K562 (cell line): ENCODE results near the gene MITF. TPM values are rescaled to one million over a fixed set of nuclear protein-coding genes. Genes with fewer than 3 reads are reported as not detected.
A peak's percentile ranks its signal among the peaks of the same experiment; 100 is the strongest.

ENCODE experiments used
- ATAC-seq: fragments of 200-7000 bp; cut with Tn5 transposase; 3 replicates; pipeline ENCODE4 v1.9.1; 2020; ENCODE audit warnings: moderate library complexity
- BruUV-seq: library from RNA; stranded (reverse); fragments of 400-500 nt; replicated peaks from 2 replicates; lab custom pipeline; 2021; lab: Mats Ljungman, UMichigan
- CTCF ChIA-PET: fragments of 300-600 bp; formaldehyde crosslinking; extraction: SDS; loops from one replicate; lab custom pipeline; 2021; ENCODE audit warnings: low intra/inter-chr PET ratio; lab: Yijun Ruan, JAX
- POLR2A ChIA-PET: fragments of 300-600, 350-650 bp; sonication (Branson Sonifier 250); formaldehyde crosslinking; extraction: SDS; loops from one replicate; lab custom pipeline; 2021; ENCODE audit warnings: antibody characterized with exemption, inconsistent platforms; lab: Yijun Ruan, JAX
- DNase-seq, 4 experiments: peaks; one replicate each; pipeline versions ENCODE4 v3.0.0 to v3.0.0-alpha.2; 2011 to 2018; ENCODE audit warnings: low spot score in 3 of 4, mixed read lengths in 3 of 4; ENCODE audit errors: extremely low read depth in 1 of 4
- FAIRE-seq: peaks from 2 replicates; lab custom pipeline; 2011; peaks lifted over from hg19 to GRCh38; lab: Jason Lieb, UNC
- H2AFZ ChIP-seq: 2 replicates; pipeline ENCODE4 v1.6.0; 2011; ENCODE audit warnings: low read depth, low read length, control low read depth, inconsistent platforms
- H3K27ac ChIP-seq: fragments of 200-600 bp; 3 replicates; pipeline ENCODE4 v1.8.0; 2011; ENCODE audit warnings: low read depth, mild to moderate bottlenecking, control low read depth, inconsistent platforms, low read length, moderate library complexity, mixed read lengths; ENCODE audit errors: extremely low read depth
- H3K27me3 ChIP-seq, 2 experiments: fragments of 300-600 bp in 1 of 2; 2 replicates in 1 of 2; 3 replicates in 1 of 2; pipeline versions ENCODE4 v1.6.0 to v1.8.0; 2011; ENCODE audit warnings: inconsistent platforms in 2 of 2, low read length in 2 of 2, mild to moderate bottlenecking in 1 of 2, mixed read lengths in 1 of 2, moderate library complexity in 1 of 2; ENCODE audit not compliant: control insufficient read depth in 2 of 2, insufficient read depth in 2 of 2
- H3K36me3 ChIP-seq: fragments of 300-600 bp; 3 replicates; pipeline ENCODE4 v1.8.0; 2011; ENCODE audit warnings: mild to moderate bottlenecking, low read length, inconsistent platforms; ENCODE audit not compliant: control insufficient read depth, insufficient read depth
- H3K4me1 ChIP-seq, 2 experiments: fragments of 200-600 bp in 1 of 2; replicated peaks in 1 of 2; 2 replicates in 1 of 2; 3 replicates in 1 of 2; pipeline versions ENCODE4 v1.5.1 to v1.8.0; 2011; ENCODE audit warnings: inconsistent platforms in 2 of 2, low read length in 2 of 2, mild to moderate bottlenecking in 1 of 2, mixed read lengths in 1 of 2, moderate library complexity in 1 of 2; ENCODE audit not compliant: control insufficient read depth in 2 of 2, insufficient read depth in 2 of 2
- H3K4me2 ChIP-seq: 2 replicates; pipeline ENCODE4 v1.6.1; 2011; ENCODE audit warnings: low read length, control low read depth, inconsistent platforms, mixed read lengths; ENCODE audit not compliant: insufficient read depth
- H3K4me3 ChIP-seq: fragments of 200-600 bp; sonication (generic), shearing (Covaris generic); 2 replicates; pipeline ENCODE4 v1.5.1; 2016; ENCODE audit warnings: control low read depth, inconsistent platforms
- H3K79me2 ChIP-seq: fragments of 200-600 bp; 3 replicates; pipeline ENCODE4 v1.8.0; 2011; ENCODE audit warnings: low read length, inconsistent platforms; ENCODE audit not compliant: control insufficient read depth, insufficient read depth
- H3K9ac ChIP-seq, 2 experiments: 2 replicates each; pipeline versions ENCODE4 v1.6.0 to v1.6.1; 2011; ENCODE audit warnings: low read depth in 2 of 2, low read length in 2 of 2, control low read depth in 1 of 2, inconsistent platforms in 1 of 2, mild to moderate bottlenecking in 1 of 2, mixed read lengths in 1 of 2; ENCODE audit not compliant: insufficient read depth in 1 of 2
- H3K9me1 ChIP-seq: one replicate; pipeline ENCODE4 v1.6.0; 2011; ENCODE audit warnings: inconsistent platforms, mild to moderate bottlenecking, low read length, moderate library complexity; ENCODE audit not compliant: control insufficient read depth, insufficient read depth
- H3K9me3 ChIP-seq: replicated peaks from 2 replicates; pipeline ENCODE4 v1.5.1; 2011; ENCODE audit warnings: low read depth, low read length, inconsistent platforms; ENCODE audit not compliant: control insufficient read depth, insufficient read depth
- H4K20me1 ChIP-seq: replicated peaks from 2 replicates; pipeline ENCODE4 v1.6.1; 2011; ENCODE audit warnings: low read length, inconsistent platforms, mixed read lengths; ENCODE audit not compliant: control insufficient read depth, insufficient read depth
- HIVEP1 ChIP-seq: fragments of 250-450 bp; sonication (Bioruptor Pico); IDR thresholded peaks from 2 replicates; pipeline ENCODE4 v1.4.0; 2020; ENCODE audit warnings: mild to moderate bottlenecking
- NFE2 ChIP-seq: IDR thresholded peaks from 2 replicates; pipeline ENCODE4 v1.6.1; 2014; ENCODE audit warnings: antibody characterized with exemption, low read depth
- SMAD2 ChIP-seq: fragments of 150-350 bp; IDR thresholded peaks from 2 replicates; pipeline ENCODE4 v1.6.1; 2014; ENCODE audit warnings: low read depth, mild to moderate bottlenecking, low read length
- ZNF212 ChIP-seq: fragments of 450-650 bp; formaldehyde crosslinking; IDR thresholded peaks from 2 replicates; pipeline ENCODE4 v1.4.0; 2020; ENCODE audit warnings: mild to moderate bottlenecking
- ZNF436 ChIP-seq: fragments of 250-450, 450-650 bp; sonication (Bioruptor Pico); formaldehyde crosslinking; IDR thresholded peaks from 2 replicates; pipeline ENCODE4 v1.7.0; 2020; ENCODE audit warnings: mild to moderate bottlenecking
- WGBS: fragments of 100-300 bp; shearing (Covaris generic); methylation state at CpG from one replicate; pipeline ENCODE4 v1.1.6; 2016; ENCODE audit warnings: low coverage, mixed read lengths; ENCODE audit not compliant: insufficient coverage; ENCODE audit errors: missing lambda C conversion rate; 5-methylcytosine and 5-hydroxymethylcytosine counted together
- in situ Hi-C: fragments of 300-500 bp; cut with MboI; formaldehyde crosslinking; loops from 4 replicates; pipeline ENCODE4 v1.15.0; 2018; ENCODE audit warnings: inconsistent platforms, mixed read lengths
- intact Hi-C: fragments of 100-400 bp; cut with micrococcal nuclease; formaldehyde crosslinking; loops from 2 replicates; pipeline ENCODE4 v1.14.2; 2022
- polyA plus RNA-seq, 8 experiments: library from polyadenylated mRNA; depleted of rRNA in 4 of 8; stranded (reverse) in 5 of 8; unstranded in 3 of 8; fragments of >200 nt; fragmentation: Nextera tagmentation in 2 of 8; fragmentation: Illumina TruSeq in 1 of 8; extraction: Ambion mirVana in 2 of 8; extraction: Trizol in 1 of 8; gene quantifications; 2 replicates each; pipeline versions ENCODE4 v1.2.1 to v1.2.3, GENCODE V29; 2011 to 2014; ENCODE audit warnings: inconsistent platforms in 1 of 8, missing spikeins in 1 of 8
- total RNA-seq, 7 experiments: library from RNA; depleted of rRNA in 6 of 7; stranded (reverse); fragments of >200 nt in 6 of 7; fragmentation: Illumina TruSeq in 2 of 7; extraction: Trizol in 2 of 7; gene quantifications; 2 replicates each; pipeline versions ENCODE4 v1.2.1 to v1.2.3, GENCODE V29; 2011 to 2021; ENCODE audit warnings: low replicate concordance in 1 of 7

The MITF gene
- total and polyA plus RNA-seq, 9 of the 15 experiments (the other 6 are each of a cell fraction or from before 2014, with no cell fraction given) = 5.6 to 14.9 (median 11.1) TPM

- Histone ChIP-seq H3K36me3 (no peaks in the 10 kb centered on the region), H3K4me1 (peaks cover under 1 to 5% of the 10 kb centered on the region in 2 experiments; a peak in 3 of 5 replicates), H3K9me3 (no peaks in the 10 kb centered on the region; the same call in 1 of the 2 replicates), H3K27ac (peak overlapping the region; percentile 70), H3K9ac (peak overlapping the region in 1 of 2 experiments; percentile 59; a peak in 1 of 4 replicates), H3K4me3 (peak overlapping the region; percentile 53), H3K27me3 (no peaks in the 10 kb centered on the region), H3K4me2 (peak overlapping the region; percentile 85), H4K20me1 (no peaks in the 10 kb centered on the region), H3K9me1 (no peaks in the 10 kb centered on the region), H3K79me2 (no peaks in the 10 kb centered on the region), H2AFZ (peak overlapping the region; percentile 82)
- ChIA-PET CTCF (no interaction called here), POLR2A (interaction anchor here (0.7 to 3.3 kb wide), 2 partner anchors 10 to 53 kb away, joined by 4 to 8 read pairs; no protein-coding TSS in a partner anchor)
- no peak for FAIRE-seq
- in situ Hi-C loops (no loop called here), intact Hi-C loops (no loop called here)
- no TSS peak for BruUV-seq
- TF ChIP-seq SMAD2 (no peak), ZNF212 (no peak), ZNF436 (CRISPR knock-in tag) (no peak), NFE2 (no peak), HIVEP1 (CRISPR knock-in tag) (no peak)
- no peak for DNase-seq
- no peak for ATAC-seq
- 8% methylated on average over 3 of the region's 3 CpGs for WGBS
Observed at GRCh38 chr3:69998759-69999139, 259.5 kb downstream of the MITF start.
